SHP77 (cell line): ENCODE results near the gene IER3.

Experiments
- DNase-seq, 2 experiments: peaks; one replicate each; lab custom pipeline; 2025; lab: John Stamatoyannopoulos, UW

Gene IER3, protein sequence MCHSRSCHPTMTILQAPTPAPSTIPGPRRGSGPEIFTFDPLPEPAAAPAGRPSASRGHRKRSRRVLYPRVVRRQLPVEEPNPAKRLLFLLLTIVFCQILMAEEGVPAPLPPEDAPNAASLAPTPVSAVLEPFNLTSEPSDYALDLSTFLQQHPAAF

DNA sequence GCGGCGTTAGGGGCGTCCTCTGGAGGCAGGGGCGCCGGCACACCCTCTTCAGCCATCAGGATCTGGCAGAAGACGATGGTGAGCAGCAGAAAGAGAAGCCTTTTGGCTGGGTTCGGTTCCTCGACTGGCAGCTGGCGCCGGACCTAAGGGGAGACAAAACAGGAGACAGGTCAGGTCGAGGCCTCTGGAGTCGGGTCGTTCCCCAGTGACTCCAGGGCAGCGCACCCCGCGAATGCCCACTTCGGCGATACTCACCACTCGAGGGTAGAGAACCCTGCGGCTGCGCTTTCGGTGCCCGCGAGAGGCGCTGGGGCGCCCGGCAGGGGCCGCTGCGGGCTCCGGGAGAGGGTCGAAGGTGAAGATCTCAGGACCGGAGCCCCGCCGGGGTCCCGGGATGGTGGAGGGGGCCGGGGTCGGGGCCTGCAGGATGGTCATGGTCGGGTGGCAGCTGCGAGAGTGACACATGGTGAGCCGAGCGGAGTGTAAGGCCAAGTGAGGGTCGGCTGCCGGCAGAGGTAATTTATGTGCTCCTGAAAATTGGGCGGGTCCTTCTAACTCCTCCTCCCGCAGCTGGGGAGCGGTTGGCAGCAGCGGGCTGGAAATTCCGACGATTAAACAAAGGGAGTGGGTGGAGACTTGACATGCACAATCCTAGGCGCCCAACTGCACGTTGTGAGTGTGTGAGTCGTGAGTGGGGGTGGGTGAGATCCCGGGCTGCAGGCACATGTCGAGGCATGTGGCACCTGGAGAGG, at the start of gene IER3:
TSS of gene IER3 (minus strand) at position 494 of the 752 bp plus-strand sequence. CDS start at position 465, 29 bp downstream.
- DNase-seq: peak; percentile 66 to 83

GRCh38 chr6:30793521-30794194, 49.3 kb upstream of the IER3 start:
- no peak for DNase-seq

GRCh38 chr6:30792786-30793185, 48.4 kb upstream of the IER3 start:
- no peak for DNase-seq

GRCh38 chr6:30790724-30791383, 46.5 kb upstream of the IER3 start:
- no peak for DNase-seq

- DNase-seq: no peak
Measured at GRCh38 chr6:30789606-30790005, 45.3 kb upstream of the IER3 start.

DNA sequence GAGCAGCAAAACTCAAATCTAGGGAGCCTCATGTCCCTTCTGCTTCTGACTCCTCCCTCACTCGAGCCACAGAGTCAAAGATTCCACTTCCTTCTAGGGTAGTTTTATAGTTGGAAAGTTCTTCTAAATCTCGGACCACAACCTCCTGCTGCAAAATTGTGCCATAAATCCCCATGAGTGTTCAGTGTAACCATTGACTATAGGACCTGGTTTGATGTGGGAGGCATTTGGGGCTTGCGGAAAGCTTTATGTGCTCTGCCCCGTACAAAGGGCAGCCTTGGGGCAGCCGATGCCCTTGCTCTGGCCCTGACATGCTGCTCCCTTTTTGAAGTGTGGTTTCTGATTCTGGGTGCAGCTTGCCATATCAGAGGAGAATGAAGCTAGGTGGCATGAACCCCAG, 43.6 kb upstream of the IER3 start:
- DNase-seq: no peak

- DNase-seq: no peak
Measured at GRCh38 chr6:30782425-30783014, 38.2 kb upstream of the IER3 start.

GRCh38 chr6:30781743-30782424, 37.5 kb upstream of the IER3 start:
- DNase-seq: peak; percentile 91 to 92

DNA sequence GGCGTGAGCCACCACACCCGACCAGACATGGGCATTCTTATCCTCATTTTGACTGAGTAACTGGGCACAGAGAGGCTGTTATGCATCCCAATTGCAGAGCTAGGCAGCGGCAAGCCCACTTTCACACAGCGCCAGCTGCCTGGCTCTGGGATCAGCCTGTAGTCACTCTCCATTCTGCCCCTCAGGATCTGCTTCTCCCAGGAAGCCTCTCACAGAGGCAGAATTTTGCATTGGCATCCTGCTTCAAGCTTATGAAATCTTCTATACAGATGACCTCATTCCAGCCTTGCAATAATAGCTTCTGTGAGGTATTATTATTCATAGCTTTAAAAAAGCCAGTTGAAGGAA, 37.0 kb upstream of the IER3 start:
- DNase-seq: peak in 1 of 2 experiments; percentile 53

DNA sequence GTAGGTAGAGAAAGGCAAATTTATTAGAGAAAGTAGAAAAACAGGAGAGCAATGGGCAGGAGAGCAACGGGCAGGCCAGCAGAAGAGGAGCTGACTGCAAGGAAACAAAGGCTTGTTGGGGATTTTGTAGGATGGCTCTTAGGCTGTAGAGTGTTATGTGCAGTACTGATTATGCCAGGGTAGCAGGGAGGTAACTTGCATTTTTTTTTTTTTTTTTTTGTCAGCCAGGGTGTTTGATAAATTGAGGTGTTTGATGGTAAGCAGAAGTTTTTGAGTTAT, 36.2 kb upstream of the IER3 start:
- no peak for DNase-seq

GRCh38 chr6:30779850-30780641, 35.7 kb upstream of the IER3 start:
- DNase-seq: no peak

DNA sequence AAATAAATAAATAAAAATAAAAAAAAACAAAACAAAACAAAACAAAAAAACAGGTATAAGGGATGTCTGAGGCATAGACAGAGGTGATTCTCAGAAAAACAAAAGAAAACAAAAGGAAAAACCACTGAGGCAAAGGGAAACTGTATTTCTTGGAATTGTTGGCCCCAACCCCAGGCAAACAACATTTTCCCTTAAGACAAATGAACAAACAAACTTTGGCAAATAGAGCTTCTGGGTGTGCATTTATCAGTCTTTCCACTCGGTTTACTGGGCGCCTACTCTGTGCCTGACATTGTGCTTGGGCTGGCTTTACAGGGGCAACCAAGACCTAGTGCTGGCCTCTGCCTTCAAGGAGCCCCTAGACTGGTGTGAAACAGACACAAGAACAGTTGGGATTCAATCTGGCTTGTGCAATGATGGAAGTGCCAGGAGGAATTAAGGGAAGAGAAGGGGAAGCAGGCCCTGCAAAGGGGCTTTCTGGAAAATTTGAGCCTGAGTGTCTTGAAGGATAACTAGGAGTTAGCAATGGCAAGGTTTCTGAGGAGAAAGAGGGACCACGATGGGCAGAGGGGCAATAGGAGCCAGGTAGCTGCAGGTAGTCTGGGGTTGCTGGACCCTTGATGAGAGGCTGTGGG, 33.8 kb upstream of the IER3 start:
- DNase-seq: no peak

DNA sequence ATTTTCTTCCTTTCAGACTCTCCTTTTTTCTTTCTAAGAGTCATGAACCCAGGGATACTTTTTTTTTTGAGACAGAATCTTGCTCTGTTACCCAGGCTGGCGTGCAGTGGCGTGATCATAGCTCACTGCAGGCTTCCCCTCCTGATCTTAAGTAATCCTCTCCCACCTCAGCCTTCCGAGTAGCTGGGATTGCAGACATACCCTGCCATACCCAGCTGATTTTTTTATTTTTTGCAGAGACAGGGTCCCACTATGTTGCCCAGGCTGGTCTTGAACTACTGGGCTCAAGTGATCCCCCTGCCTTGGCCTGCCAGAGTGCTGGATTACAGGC, 32.8 kb upstream of the IER3 start:
- DNase-seq: no peak

GRCh38 chr6:30776390-30777154, 32.2 kb upstream of the IER3 start:
- DNase-seq: no peak

DNA sequence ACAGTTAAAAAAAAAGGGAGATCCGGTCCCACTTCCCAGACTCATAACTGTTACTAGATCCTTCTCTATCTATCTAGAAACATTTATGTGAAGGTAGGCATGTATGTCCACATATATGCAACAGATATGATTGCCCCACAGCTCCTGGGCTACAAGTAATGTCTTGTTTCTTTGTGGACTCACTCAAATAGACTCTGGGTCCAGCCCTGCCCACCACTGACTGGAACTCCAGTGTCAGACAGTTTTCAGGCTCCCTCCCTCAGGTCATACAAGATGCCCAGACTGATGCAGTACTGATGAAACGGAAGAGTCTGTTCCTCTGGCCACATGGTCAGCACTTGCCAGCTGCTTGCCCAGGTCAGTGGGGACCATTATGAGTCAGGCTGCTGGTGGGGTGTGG, 30.8 kb upstream of the IER3 start:
- DNase-seq: no peak

GRCh38 chr6:30774701-30775100, 30.4 kb upstream of the IER3 start:
- DNase-seq: no peak

DNA sequence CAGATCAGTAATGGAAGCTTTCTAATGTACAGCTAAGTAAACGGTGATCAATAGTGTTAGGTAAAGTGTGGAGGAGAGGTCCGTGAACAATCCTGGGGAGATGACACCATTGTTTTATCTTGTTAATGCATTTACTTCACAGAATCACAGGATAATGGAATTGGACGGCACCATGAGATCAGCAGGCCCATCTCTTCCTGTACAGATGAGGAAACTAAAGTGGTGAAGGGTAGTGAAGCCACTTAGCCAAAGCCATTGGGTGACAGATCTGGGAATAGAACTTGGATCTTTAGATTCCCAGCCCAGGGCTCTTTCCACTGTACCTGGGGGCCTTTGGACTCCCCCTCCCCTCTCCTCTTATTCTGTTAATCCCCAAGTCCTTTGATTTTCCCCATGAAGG, 26.2 kb upstream of the IER3 start:
- DNase-seq: no peak

DNA sequence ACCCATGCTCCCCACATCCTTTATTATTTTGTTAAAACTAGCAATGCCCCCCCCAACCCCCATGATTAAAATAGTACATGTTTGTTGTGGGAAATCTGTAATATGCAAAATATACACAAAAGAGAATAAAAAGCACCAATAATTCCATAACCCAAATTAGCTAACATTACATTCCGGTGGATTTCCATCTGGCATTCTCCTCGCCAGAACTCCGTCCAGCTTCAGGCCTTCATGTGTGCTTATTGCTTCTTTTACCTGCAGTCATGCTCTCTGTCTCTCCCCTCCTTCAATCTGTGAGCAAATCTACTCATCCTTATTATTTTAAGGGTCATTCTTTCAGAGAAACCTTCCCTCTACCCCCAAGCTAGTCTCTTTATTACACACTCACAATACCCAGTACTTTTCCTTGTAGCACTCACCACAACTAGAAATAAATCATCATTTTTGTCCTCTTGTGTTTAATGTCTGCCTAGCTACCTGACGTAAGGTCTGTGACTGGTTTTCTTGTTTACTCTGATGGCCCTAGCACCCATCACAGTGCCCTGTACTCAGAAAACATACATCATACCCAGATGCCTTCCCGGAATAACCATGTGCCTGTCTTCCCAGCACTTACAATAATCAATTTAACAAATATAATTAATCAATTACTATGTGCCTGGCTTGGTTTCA, 25.6 kb upstream of the IER3 start:
- DNase-seq: peak; percentile 32 to 48

DNA sequence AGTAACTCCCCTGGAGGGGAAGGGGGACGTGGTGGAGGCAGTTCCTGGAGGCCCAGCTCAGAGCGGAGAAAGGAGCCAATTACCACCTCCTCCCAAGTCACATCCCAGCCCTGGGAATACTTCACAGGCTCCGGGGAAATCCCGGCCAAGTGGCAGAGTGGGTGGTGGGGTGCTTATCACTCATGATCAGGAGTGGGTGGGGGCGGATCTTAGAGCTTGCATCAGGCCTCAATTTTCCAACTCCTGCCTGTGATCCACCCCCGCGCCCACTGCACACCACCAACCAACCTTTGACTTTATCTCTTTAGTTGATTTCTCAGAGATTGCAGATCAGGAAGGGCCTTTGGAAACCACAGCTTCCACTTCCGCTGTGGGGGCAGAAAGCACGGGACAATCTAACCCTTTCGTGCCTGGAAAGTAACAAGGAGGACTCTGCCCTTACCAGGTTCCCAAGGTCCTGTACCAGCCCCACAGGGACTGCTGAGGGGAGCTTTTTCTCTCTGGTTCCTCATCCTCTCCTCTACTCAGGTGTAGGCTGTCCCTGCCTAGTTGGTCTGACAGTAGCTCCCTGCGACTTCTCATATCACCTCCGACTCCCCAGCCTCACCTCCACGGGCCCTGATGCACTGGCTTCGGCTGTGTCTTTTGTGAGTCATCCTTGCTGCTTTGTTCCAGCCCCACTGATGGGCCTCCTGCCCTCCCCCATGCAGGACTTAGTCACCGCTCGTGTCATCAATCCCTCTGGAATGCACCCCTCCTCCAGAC, 24.9 kb upstream of the IER3 start:
- peak; percentile 43 to 44 for DNase-seq
